ENCODE results near the gene ACTG2.
"Not testable (repeated sequence)": the region's sequence is repeated elsewhere in the genome, so short reads cannot be mapped to it uniquely, and the experiment has no call there.

Gene ACTG2

DNA sequence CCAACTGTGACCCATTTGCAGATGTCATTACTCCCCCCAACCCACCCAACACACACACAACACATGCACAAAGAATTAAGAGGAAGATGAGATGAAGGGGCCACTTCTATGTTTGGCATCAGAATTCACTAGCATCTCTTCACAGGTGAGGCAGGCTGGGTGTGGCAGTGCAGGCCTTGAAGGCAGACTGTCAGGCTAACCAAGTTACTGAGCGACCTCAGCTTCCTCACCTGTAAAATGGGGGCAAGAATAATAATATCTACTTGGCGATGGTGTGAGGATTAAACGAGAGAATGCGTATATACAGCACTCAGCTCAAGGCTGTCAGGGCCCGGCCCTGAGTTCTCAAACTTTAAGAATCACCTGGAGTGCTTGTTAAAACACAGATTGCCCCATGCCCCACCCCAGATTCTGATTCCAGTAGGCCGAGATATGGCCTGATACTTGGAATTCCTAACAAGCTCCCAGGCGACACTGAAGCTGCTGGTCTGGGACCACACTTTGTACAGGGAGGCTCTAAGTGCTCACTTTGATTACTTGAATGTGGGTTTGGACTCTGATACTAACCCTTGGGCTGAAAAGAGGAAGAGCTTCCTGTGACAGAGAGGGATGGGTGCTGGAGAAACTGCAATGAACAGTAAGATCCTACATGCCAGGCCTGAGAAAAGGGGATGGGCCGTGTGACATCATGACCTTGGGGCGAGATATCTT is 1.1 kb downstream of the ACTG2 start:
- DNase-seq, result no peak

DNA sequence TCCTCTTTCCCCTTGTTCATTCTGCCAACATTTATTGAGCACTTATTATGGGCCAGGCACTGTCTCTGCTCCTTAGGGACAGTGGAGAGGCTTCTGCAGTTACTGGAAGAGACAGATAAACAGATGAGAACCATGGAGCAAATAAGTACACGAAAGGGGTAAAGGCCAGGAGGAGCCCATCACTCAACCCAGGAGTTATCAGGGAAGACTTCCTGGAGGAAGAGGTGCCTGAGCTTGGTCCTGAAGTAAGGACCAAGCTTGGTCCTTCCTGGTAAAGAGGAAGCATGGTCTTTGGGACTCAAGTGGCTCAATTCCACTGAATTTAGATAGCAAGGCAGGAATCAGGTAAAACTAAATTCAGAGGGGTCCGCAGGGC is 1.7 kb downstream of the ACTG2 start:
- DNase-seq, result no peak

DNA sequence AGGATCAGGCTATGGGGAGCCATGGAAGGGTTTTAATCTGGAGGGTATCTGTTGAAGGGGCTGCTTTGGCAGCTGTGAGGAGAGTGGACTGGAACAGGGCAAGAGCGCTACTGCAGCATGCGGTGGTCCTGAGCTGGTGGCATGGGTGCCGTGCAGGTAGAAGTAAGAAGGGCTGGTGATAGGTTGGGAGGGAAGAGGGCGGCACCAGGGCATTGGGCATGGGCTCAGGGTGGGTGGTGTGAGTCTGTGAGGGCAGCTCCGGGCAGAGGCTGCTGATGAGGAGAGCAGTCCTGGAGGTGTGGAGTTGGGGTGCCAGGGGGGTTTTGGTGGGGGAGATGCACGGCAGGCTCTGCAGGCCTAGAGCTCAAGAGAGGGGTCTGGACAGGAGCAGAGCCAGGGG is 2.1 kb downstream of the ACTG2 start:
- DNase-seq, result no peak

DNA sequence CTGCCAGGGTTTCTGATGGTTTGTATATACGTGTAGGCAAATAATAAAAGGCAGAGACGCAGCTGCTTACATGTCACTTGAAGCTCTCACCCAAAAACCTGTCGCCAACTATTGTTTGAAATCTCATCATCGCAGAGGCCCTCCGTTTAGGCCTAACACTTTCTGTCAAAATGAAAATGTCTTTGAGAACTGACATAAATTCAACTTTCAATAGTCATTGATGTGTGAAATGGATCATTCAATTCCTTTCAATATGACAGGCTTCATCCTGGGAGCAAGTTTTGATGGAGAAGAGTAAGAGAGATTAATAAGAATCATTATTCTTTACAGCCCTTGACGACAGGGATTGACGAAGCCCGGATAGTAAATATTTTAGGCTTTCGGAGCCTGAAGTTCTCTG is 2.7 kb downstream of the ACTG2 start:
- no peak for DNase-seq

DNA sequence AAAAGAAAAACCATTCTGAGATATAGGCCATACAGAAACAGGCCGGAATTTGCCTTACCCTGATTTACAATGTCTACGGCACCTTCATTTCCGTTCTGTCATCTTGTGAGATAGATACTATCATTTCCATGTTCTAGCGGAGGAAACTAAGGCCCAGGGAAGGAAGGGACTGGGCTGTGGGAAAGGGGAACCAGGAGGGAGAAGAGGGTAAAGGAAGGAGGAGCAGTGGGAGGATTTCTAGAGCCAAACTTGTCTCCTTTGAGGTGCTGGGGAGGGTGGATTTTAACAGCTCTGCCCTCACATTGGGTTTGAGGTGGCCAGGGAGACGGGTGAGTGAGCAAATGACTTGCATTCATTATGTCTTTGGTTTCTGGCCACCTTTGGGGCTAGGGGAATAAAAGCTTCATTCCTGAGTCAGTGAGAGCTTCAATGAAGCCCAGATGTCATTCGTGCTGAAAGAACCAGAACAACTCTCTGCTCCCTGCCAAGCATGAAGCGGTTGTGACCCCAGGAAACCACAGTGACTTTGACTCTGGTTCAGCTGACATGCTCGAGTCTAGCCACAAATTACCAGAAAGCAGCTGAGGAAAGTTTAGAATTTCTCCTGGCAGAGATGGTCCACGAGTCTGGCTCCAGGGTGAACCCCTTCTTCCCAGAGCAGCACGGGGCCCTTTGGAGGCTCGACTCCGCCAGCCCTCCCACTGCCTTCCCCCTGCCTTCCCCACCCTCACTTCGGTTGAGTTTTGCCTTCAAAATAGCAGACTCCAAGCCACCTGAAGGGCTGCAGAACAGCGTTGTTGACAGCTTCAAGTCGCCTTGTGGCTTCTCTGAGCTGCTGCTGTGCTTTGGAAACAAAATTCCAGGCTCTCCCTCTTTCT is 3.8 kb downstream of the ACTG2 start:
- no peak for DNase-seq

DNA sequence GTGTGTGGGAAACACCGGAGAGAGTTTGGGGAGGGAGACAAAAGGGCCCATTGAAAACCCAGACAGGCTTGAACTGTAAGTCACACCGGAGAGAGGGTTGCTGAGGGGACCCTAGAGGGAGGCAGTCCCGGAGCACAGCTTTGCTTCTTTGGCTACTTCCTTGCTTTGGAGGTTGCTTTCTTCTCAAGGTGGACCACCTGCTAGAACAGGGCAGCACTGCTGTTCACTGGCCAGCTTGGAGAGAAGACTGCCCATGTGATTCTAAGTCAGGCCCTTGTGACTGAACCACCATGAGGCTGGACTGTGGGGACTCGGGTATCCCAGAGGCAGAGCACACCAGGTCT is 4.4 kb downstream of the ACTG2 start:
- no peak for DNase-seq

DNA sequence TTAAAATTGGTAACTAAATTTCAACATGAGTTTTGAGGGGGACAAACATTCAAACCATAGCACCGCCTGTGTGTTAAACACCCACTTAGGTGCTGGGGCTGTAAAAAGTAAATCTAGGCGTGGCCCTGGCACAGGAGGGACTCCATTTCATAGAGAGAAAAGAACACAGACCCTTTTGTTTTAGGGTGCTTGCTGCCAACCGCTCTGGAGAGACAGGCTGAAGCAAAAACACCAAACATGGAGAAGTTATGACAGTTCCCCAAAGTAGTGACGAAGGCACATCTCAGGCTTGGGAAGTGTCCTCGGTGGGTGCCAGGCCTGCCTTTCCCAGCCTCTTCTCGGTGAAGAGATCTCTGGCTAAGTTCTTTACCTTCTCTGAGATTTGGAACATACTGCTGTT is 5.1 kb downstream of the ACTG2 start:
- DNase-seq, result no peak

DNA sequence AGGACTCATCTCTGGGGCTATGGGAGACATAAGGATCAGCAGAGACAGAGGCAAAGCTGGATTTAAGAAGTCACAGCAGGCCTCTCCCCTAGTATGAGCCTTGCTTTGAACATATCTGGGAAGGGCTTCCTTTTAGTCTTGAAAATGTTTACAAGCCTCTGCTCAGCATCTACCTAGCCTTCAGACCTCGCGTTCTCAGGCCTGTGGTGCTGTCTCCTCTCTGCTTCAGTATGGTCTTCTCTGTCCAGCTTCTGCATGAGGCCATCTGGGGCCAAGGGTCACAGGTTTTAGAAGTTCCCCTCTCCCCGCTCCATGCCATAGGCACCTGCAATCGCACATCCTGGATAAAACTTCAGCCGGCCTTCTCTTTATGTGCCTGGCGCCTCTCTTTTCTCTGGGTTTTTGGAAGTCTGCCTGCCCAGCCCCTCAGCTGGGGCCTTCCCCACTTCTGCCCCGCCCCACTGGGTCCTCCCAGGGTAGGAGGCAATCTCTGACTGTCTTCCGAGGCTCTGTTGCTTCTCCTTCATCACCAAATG is 7.1 kb downstream of the ACTG2 start:
- no peak for DNase-seq

DNA sequence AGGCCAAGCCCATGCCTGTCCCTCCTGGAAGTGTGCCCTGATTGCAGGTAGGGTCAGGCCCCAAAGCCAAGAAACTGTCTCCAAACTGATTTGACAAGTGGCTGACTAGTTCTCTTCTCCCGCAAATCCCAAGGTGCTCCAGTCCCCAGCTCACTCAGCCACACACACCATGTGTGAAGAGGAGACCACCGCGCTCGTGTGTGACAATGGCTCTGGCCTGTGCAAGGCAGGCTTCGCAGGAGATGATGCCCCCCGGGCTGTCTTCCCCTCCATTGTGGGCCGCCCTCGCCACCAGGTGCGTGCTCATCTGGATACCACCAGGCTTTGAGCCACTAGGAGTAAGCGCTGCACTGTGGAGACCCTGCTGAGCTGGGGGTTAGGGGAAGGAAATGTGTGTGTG is 8.3 kb downstream of the ACTG2 start:
- DNase-seq, result no peak

DNA sequence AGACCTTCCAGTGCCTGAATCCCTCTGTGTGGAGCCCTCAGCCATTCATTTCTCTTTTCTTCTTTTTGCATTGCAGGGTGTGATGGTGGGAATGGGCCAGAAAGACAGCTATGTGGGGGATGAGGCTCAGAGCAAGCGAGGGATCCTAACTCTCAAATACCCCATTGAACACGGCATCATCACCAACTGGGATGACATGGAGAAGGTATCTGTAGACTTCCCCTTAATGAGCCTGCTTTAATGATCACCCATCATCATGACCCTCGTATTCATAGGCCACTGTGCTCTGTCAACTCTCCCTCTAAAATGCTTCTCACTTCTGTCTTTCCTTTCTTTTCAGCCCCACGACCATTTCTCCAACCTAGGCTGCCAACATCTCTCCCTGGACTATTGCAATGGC is 9.5 kb downstream of the ACTG2 start:
- no peak for DNase-seq

DNA sequence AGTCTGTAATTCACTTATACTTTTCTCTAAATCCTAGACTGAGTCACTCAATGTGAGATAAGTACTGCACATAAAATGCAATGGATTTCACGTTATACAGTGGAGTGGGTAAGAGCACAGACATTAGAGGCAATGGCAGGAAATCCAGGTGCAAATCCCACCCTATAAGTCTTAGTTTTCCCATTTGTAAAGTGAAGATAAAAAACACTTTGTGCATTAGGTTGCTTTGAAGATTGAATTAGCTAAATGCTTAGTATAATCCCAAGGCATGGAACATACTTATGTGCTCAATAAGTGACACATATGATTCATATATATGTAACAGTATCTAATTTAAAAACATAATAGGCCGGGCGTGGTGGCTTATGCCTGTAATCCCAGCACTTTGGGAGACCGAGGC is 10.5 kb downstream of the ACTG2 start:
- DNase-seq, result no peak

DNA sequence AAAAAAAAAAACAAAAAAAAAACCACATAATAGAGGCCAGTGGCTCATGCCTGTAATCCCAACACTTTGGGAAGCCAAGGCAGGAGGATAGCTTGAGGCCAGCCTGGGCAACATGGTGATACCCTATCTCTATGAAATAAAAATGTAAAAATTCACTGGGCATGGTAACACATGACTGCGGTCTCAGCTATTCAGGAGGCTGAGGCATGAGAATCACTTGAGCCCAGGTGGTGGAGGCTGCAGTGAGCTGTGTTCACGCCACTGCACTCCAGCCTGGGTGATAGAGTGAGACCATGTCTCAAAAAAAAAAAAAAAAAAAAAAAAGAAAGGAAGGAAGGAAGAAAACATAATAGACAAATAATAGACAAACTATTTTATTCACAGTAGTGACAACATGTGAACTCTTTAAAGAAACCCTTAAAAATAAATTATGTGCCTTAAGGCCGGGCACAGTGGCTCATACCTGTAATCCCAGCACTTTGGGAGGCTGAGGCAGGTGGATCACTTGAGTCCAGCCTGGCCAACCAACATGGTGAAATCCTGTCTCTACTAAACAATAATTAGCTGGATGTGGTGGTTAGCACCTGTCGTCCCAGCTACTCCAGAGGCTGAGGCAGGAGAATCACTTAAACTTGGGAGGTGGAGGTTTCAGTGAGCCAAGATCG is 11.3 kb downstream of the ACTG2 start:
- not testable (repeated sequence) for DNase-seq

DNA sequence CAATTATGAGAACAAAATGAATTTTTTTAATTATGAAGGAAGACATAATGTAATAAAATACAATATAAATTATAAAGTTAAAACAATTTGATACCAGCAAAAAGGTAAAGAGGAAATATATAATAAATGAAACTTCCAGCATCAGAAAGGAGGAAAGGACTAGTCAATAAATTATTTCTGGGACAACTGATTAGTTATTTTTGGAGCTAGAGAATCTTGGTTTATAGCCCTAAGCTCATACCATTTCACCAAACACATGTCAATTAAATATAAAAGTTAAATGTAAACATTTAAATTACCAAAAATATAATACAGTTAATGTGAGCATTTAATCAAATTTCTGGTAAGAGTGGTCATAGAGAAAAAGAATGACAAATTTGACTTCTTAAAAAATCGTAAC is 12.1 kb downstream of the ACTG2 start:
- no peak for DNase-seq

DNA sequence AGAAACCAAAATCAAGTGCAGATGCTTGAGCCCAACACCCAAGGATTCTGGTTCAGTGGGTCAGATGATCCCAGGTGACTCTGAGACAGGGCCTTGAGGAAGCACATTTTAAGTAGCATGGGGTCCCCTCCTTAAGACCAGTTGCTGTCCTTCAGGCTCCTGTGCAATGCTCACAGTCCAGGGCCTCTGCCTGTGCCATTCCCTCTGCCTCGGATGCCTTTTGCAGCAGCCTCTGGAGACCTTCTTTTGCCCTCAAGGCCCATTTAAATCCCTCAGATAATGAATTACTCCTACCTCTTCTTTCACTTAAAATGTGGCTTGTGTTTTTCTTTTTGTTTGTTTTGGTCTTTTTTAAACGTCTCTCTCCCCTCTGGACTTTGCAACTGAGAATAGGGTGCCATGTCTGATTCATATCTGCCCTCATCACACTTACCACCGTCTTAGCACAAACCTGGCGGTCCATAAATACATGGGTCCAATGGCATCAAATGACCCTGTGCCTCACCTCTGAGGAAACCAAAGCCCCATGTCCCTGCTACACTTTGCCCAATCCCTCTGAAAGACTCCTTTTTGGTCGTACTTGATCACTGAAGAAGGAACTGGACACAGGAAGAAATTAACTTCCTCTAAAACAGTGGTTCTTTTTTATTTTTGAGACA is 14.2 kb downstream of the ACTG2 start:
- DNase-seq, result no peak

DNA sequence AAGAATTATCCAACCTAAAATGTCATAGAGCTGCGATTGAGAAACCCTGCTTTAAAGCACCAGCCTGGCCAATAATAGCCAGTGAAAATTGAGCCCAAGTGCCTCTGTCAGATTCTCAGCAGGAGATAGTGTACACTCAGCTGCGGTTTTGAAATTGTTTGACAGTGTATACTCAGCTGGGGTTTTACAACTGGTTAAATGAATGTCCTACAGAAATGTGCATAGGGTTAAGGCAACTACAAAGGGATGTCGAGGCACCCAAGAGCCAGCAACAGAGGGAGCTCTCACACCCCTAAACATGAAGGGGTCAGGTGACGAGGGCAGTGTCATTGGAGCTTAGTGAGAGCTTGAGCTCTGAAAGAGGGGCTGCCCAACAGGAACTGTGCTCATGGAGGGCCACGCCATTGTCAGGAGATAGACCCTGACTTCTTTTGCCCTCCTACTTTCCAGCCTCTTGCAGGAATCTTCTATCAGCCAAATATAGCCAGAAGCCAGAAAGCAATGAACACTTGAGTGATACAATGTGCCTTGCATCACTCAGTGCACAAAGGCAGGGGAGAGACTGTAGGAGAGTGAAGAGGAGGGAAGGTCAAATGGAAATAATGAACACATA is 15.1 kb downstream of the ACTG2 start:
- peak; percentile 49 to 57 for DNase-seq

DNA sequence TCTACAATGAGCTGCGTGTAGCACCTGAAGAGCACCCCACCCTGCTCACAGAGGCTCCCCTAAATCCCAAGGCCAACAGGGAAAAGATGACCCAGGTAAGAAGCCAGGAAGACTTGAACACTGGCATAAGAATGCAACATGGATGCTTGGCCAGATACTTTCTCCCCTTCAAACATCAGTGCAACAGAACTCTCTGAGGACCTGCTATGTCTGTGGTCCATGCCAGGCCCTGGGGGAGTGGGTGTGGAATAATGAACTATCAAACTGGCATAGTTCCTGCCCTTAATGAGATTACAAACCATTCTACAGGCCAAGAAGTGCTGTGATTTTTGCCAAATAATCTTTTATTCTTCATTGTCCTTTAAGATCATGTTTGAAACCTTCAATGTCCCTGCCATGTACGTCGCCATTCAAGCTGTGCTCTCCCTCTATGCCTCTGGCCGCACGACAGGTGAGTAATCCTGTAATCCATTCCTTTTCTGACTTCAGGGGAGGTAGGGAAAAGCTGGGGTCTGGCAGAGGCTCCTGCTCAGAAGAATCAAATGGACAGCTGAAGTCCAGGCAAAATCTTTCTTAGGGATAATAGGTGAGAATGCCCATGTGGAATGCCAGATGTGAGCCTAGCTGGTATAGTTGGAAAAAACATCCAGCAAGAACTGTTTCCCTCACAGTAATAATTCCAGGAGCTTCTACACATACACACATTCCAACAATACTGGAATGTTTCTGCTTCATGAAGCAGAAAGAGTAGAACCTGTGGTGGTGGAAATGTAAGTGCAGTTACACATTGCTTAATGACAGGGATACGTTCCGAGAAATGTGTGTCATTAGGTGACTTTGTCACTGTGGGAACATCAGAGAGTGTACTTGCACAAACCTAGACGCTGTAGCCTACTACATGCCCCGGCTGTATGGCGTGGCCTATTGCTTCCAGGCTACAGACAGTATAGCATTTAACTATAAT is 16.2 kb downstream of the ACTG2 start:
- no peak for DNase-seq

DNA sequence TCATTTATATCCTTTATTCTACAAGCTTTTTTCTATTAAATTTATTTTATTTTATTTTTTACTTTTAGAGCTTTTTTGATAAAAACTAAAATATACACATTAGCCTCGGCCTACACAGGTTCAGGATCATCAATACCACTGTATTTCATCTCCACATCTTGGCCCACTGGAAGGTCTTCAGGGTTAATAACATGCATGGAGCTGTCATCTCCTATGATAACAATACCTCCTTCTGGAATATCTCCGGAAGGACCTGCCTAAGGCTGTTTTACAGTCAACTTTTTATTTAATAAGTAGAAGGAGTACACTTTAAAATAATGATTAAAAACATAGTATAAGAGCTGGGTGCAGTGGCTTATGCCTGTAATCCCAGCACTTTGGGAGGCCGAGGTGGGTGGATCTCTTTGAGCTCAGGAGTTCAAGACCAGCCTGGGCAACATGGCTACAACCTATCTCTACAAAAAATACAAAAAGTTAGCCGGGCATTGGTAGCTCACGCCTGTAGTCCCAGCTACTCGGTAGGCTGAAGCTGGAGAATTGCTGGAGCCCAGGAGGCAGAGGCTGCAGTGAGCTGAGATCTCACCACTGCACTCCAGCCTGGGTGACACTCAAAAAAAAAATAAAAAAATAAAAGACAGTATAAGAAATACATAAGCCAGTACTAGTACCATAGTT is 18.2 kb downstream of the ACTG2 start:
- DNase-seq, result no peak

DNA sequence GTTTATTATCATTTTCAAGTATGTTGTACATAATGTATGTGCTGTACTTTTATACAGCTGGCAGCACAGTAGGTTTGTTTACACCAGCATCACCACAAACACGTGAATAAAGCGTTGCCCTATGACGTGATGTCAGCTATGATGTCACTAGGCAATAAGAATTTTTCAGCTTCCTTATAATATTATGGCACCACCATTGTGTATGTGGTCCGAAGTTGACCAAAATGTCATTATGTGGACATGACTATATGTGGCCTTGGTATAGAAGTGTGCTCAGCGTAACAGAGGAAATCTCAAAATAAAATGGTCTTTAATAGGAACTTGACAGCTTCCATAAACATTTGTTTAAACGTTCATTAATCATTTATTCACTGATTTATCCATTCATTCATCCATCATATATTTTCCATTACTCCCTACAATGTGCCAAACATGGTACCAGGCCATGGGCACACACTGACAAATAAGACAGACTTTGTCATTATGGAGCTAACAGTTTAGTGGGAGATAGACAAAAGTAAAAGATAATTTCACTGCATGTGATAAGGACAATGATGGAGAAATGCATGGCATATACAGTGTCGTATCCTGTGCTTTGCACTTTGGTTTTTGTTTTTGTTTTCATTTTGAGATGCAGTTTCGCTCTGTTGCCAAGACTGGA is 18.9 kb downstream of the ACTG2 start:
- DNase-seq, result no peak

DNA sequence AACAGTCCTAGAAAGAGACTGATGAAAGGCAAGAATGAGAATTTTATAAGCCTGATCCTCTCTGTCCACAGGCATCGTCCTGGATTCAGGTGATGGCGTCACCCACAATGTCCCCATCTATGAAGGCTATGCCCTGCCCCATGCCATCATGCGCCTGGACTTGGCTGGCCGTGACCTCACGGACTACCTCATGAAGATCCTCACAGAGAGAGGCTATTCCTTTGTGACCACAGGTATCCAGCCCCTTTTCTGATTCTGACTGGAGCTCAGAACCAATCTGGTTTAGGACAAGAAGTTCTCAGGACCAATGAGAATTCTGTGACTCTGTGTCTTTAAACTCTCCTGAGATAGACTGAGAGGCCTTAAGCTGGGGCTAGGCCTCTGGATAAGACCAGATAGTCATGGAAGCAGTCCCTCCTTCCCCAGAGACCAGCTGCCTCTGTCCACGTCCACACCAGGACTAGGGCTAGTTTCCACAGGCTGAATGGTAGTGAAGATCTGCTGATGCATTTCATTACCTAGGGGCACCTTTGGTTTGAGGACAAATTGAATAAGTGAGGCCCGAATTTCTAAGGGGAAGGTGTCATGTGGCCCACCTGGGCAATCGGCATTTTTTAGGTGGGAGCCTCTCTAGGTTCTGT is 20.7 kb downstream of the ACTG2 start:
- DNase-seq, result no peak

DNA sequence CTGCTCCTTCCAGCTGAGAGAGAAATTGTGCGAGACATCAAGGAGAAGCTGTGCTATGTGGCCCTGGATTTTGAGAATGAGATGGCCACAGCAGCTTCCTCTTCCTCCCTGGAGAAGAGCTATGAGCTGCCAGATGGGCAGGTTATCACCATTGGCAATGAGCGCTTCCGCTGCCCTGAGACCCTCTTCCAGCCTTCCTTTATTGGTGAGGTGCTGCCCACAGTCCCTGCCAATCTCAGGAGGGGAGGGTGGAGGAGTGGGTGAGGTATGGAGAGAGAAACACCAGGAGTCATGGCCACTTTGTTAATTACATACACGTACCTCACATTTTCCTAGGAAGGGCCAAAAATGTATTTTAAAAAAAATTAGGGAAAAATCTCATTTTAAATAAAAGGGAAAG is 21.9 kb downstream of the ACTG2 start:
- DNase-seq, result no peak

All from activated CD4-positive, alpha-beta T cell treated with anti-CD3 and anti-CD28 coated beads, Interleukin-2, amount 50 U/mL, for 4 hours (primary cell).